AG08395 (cell line): Measurements from ENCODE around the gene CITED1.
A peak's percentile ranks its signal among the peaks of the same experiment; 100 is the strongest.
"Not testable (repeated sequence)": the region's sequence is repeated elsewhere in the genome, so short reads cannot be mapped to it uniquely, and the experiment has no call there.

Experiments
- DNase-seq: peaks from one replicate; pipeline ENCODE4 v3.0.0; 2012; ENCODE audit warnings: mixed read lengths, low spot score

The CITED1 gene, protein sequence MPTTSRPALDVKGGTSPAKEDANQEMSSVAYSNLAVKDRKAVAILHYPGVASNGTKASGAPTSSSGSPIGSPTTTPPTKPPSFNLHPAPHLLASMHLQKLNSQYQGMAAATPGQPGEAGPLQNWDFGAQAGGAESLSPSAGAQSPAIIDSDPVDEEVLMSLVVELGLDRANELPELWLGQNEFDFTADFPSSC

DNA sequence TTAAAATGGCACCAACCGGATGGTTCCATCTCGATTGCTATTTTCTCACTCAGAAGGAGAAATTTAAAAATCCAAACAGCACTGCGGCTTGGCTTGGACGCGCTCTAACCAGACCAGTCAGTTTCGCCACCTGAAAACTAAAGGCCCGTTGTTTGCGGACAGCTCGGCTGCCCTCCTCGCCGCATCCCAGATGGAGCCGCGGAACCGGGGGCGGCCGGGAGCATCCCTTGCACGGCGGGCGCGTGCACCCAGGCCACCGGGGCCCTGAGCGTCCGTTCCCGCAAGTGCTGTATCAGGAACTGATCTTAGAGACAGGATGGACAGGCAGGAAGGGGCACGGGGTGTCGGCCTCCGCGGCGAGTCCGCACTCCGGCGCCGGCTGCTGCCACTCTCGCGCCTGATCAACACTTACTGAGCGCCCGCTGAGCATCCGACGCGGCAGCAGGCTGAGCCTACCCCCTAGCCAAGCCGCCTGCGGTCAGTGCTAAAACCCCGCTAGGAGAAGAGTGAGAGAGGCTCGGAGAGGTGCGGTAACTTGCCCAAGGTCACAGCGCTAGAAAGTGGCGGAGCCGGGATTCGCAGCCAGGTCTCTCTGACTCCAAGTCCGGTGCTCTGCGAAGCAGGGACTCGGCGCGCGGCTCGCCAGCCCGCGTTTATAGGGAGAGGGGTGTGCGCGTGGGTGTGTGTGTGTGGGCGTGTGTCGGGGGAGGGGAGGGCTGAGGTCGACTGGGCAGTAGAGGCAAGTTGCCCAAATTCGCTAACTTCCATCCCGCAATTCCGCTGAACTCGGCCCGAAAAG, at the start of gene CITED1:
CITED1 (minus strand) TSS at position 629 of the 799 bp plus-strand sequence. CDS start 3,045 bp downstream, outside the sequence.
- no peak for DNase-seq

DNA sequence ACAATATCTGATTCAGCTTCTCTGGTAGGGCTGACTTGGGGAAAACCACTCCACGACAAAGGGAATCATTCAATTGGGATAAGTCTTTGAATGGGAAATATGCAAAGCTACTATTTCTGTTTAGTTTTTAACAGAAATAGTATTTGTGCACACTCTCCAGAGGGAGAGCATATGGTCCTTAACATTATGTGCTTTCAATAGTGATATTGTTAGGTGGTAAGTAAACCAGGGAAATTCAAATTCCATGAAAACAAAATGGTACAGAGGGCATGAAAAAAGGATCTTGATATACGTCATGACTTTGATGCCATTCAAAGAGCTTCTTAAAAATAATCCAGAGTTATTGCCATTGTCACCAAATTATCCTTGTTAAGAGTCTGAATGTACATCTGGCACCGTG, 47.1 kb upstream of the CITED1 start:
- DNase-seq = no peak

DNA sequence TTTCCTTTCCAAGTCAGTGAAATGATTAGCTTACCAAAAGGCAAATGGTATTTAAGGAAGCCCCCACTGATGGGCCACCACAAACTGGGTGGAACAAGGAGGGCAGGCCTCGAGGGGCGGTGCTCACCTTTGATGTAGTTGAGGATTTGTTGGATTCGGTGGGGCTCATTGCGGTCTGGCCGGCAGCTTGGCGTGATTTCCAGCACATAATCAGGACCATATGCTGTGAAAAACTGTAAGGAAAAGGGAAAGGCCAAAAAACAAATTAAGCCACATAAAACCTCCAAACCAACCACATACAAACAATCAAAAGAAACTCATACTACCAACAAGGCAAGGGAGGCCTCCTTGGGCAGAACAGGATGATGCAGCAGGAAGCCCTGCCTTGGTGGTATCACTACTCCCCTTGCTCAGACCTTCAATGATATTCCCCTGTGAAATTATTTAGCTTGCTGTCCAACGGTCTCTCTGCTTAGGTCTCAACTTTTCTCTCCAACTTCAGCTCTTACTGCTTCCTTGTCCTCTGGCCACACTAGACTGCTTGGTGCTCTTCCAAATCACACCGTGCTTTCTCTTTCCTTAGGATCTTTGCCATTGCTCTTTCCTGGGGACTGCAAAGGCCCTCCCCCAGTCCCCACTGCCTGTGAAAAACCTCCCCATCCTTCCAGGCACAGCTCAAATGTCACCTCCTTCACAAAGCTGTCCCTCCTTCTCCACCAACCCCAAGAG, 46.1 kb upstream of the CITED1 start:
- DNase-seq = peak; percentile 61

DNA sequence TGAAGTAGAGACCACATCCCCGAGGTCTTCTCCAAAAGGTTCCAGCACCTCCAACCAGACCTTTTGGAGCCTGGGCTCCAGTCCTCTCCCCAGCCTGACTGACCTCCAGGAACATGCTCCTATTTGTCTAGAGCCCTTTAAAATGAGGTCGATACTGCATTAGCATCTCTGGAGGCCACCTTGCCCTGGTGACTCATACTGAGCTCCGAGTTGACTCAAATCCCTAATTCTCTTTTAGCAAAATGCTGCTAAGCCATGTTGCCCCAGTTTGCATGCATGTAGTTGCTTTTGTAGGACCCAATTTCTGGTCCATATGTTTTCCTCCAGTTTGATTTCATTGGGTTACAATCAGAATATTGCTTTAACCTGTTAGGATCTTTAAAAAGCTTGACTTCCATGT, 43.5 kb upstream of the CITED1 start:
- no peak for DNase-seq

DNA sequence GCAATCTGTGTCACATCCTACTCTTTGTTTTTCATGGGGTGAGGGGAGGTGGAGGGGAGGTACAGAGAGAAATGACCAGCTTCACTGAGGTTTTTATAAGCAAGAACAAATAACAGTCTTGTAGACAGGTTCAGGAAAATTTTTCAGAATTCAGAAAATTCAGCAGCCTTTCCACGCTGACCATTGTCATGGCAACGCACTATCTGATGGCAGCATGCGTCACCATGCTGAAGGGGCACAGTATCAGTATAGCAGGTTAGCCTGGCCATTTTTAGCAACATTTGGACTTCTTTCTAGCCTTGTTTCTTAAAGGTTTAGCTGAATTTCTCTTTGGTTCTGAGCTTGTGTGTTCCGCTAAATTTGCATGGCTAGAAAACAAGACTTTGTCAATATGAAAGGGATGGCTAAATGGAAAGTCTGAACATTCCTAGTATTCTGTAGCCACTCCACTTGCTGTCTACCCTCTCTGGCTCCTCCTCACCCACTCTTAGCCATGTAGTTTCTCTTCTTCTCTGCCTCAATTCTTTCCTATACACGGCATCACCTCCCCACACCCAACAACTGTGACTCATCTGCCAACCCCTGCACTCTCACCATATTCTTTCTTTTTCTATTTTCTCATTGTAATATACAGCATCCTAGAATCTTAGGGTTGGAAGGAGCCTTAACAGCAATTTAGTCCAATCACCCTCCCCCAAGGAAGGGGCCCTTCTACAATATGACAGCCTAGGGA, 42.7 kb upstream of the CITED1 start:
- no peak for DNase-seq

DNA sequence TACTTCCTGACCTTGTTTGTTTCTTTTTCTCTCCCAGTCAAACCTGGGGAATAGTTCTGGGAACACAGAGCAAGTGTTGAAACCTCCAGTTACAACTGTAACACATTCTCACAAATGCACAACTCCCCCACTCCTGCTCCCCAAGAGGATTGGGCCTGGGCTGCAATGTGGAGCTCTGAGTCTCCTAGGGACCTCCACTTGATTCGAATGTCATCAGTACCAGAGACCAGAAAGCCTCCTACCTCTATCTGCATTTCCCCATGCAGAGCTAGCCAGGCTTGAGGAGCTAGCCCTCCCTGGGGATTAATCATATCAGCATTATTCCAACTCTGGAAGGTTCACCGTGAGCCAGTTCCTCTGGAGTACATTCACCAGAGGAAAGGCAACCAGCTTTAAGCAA, 41.7 kb upstream of the CITED1 start:
- no peak for DNase-seq

DNA sequence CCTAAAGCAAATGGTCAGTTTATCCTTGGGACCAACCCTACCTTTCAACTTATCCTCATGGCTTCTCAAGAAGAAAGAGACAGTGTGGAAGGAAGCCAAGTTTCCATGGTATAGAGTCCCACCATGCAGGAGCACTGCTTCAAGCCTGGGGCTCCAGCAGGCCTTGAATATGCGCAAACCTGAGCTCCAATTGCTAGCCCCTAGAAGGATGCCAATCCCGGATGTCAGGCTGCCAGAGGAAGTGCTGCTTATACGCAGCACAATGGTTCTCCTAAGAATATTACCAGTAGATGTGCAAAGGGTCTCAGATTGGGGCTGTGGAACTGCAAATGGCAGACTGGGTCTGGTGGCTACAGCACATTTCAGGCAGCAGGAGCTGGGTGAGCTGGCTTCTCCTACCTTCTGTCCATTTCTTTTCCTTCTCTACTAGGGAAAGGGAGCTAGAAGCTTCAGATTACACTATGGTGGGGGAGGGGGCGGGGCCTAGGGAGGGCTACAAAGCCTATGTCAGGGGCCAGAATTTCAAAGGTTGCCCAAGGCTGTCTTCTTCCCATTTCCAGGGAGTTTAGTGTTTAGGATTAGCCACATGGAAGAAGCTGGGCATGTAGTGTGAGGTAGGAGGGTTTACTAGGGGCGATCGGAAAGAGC, 40.7 kb upstream of the CITED1 start:
- DNase-seq = no peak

DNA sequence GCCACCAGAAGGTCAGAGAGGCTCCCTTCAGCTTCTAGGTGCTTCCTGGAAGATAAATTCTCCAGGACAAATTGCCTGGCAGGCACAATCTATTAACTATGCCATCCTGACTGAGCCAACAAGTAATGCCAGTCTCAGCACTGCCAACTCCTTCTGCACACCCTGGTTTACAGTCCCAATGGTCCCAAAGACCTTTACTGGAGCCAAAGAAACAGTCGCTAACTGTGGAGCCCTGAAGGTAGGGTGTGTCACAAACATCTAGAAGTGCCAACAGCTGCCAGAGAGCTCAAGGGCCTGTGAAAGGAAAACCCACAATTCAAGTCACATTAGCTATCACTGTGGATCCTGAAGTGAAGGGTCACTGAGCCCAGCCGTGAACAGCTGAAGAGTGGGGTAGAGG, 34.9 kb upstream of the CITED1 start:
- no peak for DNase-seq

DNA sequence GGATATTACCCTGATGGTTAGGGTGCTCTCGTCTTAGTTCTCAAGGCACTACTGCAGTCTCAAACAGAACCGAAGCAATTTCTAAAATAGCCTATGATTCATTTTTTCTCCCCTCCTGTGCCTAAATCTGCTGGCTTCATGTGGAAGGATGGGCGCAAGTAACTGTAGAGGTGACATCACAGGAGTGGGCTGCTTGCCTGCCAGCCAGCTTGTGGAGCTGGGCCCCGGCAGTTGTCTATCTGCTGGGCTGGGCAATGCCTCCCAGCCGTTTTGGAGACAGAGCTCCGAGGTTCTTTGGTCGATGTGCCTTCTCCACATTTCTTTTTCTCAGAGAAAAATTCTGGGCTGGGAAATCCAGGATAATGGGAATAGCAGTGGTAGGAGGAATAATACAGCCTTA, 34.3 kb upstream of the CITED1 start:
- DNase-seq = no peak

DNA sequence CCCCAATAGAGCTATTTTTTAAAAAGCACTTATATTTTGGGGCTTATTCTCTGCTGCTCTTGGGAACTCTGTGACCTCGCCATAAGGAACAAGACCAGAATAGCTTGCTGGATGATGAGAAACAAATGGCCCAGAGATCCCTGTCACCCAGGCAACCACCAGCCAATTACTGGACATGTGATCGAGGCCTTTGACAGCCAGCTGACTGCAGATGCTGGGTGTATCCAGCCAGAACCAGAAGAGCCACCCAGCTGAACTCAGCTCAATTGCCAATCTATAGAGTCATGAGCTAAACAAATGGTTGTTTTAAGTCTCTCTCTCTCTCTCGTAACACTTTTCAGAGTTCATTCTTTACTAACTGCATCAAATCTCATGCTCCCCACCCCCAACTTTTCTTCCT, 24.4 kb upstream of the CITED1 start:
- no peak for DNase-seq

DNA sequence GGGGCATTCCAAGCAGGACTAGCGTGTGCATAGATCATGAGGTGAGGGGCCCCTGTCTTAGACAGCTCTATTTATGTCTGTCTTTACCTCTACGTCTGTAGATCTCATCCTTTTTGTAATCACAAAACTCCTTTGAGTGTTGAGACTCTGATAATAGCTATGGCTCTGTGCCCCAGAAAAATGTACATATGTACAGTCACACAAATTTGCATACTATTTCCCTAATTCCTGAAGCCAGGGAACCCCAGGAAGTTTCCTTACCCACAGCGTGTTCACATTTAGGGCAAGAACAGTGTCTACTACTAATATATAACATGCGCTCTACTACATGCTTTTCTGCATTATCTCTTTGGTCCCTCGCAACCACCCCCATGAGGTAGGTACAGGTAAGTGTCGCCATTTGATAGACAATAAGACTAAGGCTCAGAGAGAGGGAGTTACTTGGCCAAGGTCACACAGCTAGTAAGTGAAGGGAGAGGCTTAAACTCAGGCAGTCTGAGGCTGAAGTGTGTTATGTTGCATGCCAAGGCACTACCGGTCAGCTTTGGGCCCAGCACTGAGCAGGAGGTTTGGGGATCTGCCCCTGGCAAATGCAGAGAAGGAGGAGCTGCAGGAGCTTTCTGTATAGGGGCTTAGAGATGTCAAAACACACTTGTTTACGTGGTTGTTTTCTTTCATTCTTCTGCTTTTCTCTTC, 21.0 kb upstream of the CITED1 start:
- DNase-seq = no peak

DNA sequence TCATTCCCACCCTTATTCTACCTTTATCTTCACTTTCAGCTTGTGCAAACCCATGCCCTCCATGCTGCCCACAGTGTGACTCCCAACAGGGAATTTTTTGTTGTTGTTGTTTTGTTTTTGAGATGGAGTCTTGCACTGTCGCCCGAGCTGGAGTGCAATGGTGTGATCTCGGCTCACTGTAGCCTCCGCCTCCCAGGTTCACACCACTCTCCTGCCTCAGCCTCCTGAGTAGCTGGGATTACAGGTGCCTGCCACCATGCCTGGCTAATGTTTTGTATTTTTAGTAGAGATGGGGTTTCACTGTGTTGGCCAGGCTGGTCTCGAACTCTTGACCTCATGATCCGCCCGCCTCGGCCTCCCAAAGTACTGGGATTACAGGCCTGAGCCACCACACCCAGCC, 13.9 kb upstream of the CITED1 start:
- DNase-seq = not testable (repeated sequence)

DNA sequence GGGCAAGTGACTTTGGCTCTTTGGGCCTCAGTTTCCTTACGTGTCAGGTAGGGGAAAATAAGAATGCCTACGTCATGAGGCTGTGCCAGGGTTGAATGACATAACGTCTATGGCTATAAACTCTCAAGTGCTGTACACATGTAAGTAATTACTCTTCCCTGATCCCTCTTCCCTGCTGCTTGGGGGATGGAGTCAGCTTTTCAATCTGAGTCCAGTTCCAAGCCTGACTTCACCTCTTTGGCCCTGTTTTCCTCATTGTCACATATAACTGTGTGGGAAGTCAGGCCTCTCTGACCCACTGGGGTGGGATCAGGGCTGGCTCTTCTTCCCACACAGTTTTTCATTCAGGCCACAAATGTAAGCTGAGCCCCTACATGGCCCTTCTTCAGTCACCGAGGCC, 11.4 kb upstream of the CITED1 start:
- no peak for DNase-seq

DNA sequence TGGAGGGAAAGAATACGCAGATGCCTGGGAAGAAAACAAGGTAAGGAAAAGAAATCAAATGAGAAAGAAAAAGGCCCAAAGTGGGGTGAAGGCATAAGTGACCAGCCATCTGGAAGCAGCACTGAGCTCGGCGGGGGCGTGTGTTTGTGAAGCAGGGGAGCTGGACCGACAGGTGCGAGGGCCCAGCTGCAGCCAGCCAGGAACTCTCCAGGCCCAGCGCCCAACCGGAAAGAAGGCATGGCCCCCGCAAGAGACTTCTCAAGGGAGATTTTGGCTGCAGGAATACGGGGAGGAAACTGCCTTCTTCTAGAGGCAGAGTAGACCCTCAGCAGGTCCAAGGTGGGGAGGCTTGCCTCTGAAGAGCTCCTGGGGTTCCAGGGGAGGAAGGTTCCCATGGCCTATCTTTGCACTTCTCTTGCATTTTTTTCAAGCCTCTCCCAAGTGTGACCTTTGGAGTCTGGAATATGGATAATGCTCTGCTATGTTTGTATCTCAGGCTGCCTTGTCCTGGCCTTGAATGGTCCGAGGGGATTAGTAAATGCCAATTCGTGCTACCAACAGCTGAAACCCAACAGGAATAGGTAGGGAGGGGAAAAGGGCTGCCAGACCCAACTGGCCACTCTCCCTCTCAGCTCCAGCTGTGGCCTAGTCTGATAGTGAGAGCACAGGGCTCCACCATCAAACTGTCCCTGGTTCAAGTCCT, 10.8 kb upstream of the CITED1 start:
- no peak for DNase-seq

DNA sequence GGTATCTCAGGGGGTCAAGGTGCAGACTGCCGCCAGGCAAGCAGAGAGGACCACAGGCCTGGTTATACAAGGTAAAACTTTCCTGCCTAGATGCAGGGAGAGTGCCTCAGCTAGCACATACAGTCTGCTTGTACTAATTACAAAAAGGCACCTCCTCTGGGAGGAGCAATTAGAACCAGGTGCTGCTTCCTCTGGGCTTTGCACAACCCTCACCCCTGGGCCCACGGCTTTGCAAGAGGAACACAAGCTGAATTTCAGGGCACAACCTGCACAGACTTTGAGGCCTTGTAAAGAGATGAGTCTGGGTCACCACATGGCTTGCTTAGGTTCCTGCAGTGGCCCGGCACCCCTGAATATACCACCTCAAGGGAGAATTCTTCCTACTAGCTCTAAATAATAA, 9.2 kb upstream of the CITED1 start:
- DNase-seq = no peak

DNA sequence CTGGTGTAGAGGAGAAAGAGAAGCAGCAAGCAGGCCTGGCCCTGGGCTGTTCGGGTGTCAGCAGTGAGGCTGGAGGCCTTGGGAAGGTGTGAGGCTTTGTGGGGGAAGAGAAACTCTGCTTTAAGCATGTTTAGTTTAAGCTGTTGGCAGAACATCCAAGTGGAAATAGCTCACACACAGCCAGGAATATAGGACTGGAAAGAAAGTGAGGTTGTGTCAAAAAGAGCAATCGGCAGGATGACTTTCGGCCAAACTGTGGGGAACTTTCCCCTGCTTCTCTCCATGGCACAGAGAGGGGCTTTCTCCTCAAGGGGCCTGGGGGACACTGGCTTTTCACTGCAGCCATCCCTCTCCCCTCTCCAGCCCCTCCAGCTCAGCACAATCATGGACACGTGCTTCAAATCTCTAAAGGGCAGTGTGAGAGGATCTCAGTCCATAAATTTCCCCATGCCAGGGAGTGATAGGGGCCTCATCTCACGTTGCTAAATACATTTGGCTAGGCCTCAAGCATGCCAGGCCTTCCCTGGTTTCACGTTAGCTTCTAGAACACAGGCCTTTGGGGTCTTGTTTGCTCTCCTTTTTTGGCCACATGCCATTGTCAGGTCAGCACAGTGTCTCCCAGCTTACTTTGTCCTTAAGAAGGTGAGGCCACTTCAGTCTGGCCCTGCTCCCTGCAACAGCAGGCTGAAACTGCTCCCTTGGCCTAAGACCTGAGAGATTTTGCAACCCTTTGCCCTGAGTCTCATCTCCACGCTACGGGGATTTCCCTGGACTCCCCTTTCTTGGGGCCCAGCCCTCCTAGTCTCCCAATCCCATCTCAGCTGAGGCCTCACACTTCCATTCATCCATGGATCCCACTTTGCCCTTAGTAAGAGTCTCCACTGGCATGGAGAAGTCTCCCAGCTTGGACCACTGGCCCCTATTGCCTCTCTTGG, 8.3 kb upstream of the CITED1 start:
- DNase-seq = no peak

DNA sequence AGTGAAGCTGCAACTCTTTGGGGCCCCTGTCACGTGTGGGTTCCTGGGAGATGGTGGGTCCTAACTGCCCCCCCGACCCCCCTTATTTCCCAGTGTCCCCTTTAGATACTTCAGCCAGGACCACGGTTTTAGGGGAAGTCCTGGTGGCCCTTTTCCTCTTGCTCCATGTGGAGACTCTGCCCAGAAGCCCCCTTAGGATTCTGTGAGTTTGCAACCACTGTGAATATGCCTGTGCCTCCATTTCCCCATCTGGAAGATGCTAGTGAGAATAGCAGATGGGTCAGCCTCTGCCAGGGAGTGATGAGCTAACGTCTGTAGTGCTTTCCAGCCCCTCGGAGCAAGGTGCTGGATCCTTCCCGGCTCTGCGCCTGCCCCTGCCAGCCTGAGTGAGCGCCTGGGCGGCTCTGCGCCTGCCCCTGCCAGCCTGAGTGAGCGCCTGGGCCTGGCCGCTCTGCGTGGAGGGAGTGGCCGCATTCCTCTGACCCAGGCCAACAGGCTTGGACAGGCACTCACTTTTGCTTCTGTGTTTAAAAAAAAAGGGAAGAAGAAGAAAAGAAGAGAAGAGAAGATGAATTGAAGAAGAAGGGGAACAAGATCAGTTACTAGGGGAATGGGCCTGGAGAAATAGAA, 6.7 kb upstream of the CITED1 start:
- DNase-seq = no peak

DNA sequence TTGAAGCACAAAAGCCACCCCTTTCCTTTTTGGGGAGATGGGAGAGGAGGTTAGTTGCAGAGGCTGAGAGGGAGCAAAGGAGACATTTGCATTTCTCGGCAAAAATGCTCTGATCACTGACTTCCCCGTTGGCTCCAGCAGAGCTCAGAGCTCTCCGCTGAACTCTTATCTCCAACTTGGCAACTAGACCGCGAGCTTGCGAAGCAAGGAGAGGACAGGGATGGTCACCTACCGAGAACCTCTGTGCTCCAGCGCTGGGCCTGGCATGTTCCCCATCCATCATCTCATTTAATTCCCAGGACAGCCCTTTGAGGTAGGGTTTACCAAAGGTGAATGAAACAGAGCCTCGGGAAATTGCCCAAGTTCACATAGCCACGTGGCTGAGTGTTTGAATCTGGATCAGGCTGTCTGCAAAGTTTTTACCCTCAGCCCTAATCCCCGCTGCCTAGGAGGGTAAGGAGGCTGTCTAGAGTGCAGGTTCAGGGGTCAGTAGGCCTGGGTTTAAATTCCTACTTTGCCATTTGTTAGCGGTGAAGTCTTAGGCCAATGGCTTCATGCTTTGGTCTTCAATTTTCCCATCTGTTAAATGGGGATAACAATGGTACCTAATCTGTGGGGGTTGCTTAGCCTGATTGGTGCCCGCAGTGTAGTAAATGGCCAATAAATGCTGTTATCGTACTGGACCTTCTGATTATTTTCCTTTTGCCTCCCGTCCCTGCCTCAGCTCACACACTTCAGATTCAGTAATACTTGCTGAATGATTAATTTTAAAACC, 3.8 kb upstream of the CITED1 start:
- DNase-seq = no peak
